ENCODE measurements around the gene PPIF. TPM values are rescaled to one million over a fixed set of nuclear protein-coding genes. Genes with fewer than 3 reads are reported as not detected.

The PPIF gene
- total and polyA plus RNA-seq, 10 donors = 29.2 to 99.3 (median 67.5) TPM

- H3K9me3 ChIP-seq = no peaks in the 10 kb centered on the region
- H3K36me3 ChIP-seq = peaks cover 3 to 100% (median 98%) of the 10 kb centered on the region in 6 donors
- 86 to 95% (median 90%) methylated on average over 8 of the region's 8 CpGs for WGBS, 5 donors
- H3K4me3 ChIP-seq = no peak overlapping the region
- no peak for TF ChIP-seq POLR2A (IDR thresholded peaks at IDR 0.05)
- no peak for TF ChIP-seq POLR2AphosphoS5 (IDR thresholded peaks at IDR 0.05)
- no peak for TF ChIP-seq CTCF (IDR thresholded peaks at IDR 0.05 in 8 of 11, conservative IDR thresholded peaks at IDR 0.05 in 3 of 11)
- intact Hi-C loops (cut with DNase I; ENCODE audit: low total_unique reads) = no loop called here
- H3K27me3 ChIP-seq (replicated peaks in 1 of 7) = no peaks in the 10 kb centered on the region
- H3K27ac ChIP-seq = no peak overlapping the region
- H3K4me1 ChIP-seq = peaks cover 0 to 20% (median 4%) of the 10 kb centered on the region in 6 donors
- DNase-seq = no peak
These were observed 41.8 kb upstream of the PPIF start for GRCh38 chr10:79305515-79305914.

DNA sequence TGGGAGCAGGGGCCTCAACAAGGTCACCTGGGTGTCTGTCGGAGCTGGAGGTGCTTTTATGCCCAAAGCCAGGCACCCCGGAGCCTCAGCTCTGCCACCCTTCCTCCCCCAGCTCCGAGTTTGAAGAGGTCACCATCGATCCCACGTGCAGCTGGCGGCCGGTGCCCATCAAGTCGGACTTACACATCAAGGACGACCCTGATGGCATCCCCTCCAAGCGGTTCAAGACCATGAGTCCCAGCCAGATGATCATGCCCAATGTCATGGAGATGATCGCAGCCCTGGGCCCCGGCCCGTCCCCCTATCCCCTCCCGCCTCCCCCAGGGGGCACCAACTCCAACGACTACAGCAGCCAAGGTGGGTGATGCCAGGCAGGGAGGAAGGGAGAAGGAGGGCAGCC, 41.3 kb upstream of the PPIF start:
- Histone ChIP-seq H3K36me3 (peaks cover 3 to 100% (median 98%) of the 10 kb centered on the region in 6 donors), H3K4me1 (peaks cover 0 to 21% (median 4%) of the 10 kb centered on the region in 6 donors), H3K9me3 (no peaks in the 10 kb centered on the region), H3K27ac (no peak overlapping the region), H3K27me3 (replicated peaks in 1 of 7) (no peaks in the 10 kb centered on the region), H3K4me3 (no peak overlapping the region)
- DNase-seq = no peak
- 84 to 91% (median 91%) methylated on average over 11 to 15 of the region's 15 CpGs for WGBS, 5 donors
- no peak for TF ChIP-seq POLR2A (IDR thresholded peaks at IDR 0.05)
- TF ChIP-seq CTCF (IDR thresholded peaks at IDR 0.05 in 8 of 11, conservative IDR thresholded peaks at IDR 0.05 in 3 of 11) = no peak
- peak in 1 of 3 donors; percentile 36 for TF ChIP-seq POLR2AphosphoS5 (IDR thresholded peaks at IDR 0.05)
- intact Hi-C loops (cut with DNase I; ENCODE audit: low total_unique reads) = no loop called here

DNA sequence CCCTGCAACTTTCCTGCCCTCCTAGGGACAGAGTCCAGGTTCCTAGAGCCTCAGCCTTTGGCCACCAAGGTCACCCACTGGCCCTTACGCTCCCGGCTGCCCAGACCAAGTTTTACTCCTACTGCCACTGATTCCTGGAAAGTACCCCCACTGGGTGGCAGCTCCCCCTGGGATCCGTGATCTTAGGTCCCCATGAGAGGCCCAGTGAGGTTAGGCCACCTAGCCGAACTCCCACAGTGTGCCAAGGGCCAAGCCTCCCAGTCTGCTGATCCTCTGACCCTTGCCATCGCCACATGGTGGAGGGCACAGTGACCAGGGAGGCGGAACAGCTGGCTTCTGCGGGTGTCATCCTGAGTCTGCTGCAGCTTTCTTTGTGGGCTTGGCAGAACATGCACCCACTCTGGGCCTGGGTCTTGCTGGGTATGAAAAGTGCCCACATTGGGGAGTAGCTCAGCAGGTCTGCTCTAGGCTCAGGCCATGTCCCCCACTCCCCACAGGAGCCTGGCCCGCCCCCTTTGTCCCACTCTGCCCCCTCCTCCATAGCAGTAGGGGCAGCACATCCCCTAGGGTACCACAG, 40.5 kb upstream of the PPIF start:
- Histone ChIP-seq H3K4me1 (peaks cover 0 to 21% (median 4%) of the 10 kb centered on the region in 6 donors), H3K27ac (peak overlapping the region in 2 of 8 donors; percentile 5 to 7), H3K27me3 (replicated peaks in 1 of 7) (no peaks in the 10 kb centered on the region), H3K9me3 (no peaks in the 10 kb centered on the region), H3K36me3 (peaks cover 3 to 100% (median 96%) of the 10 kb centered on the region in 6 donors), H3K4me3 (no peak overlapping the region)
- DNase-seq = no peak
- WGBS, 5 donors = 86 to 96% (median 90%) methylated on average over 4 to 8 of the region's 8 CpGs
- peak in 1 of 3 donors; percentile 16 for TF ChIP-seq POLR2AphosphoS5 (IDR thresholded peaks at IDR 0.05)
- no peak for TF ChIP-seq CTCF (IDR thresholded peaks at IDR 0.05 in 8 of 11, conservative IDR thresholded peaks at IDR 0.05 in 3 of 11)
- intact Hi-C loops (cut with DNase I; ENCODE audit: low total_unique reads) = no loop called here

- no peak overlapping the region for H3K4me3 ChIP-seq
- H3K27ac ChIP-seq = peak overlapping the region in 1 of 8 donors; percentile 7
- peaks cover 6 to 100% (median 97%) of the 10 kb centered on the region in 6 donors for H3K36me3 ChIP-seq
- TF ChIP-seq POLR2AphosphoS5 (IDR thresholded peaks at IDR 0.05) (no peak), POLR2A (IDR thresholded peaks at IDR 0.05) (no peak), CTCF (IDR thresholded peaks at IDR 0.05 in 8 of 11, conservative IDR thresholded peaks at IDR 0.05 in 3 of 11) (no peak)
- no peaks in the 10 kb centered on the region for H3K27me3 ChIP-seq (replicated peaks in 1 of 7)
- H3K9me3 ChIP-seq = no peaks in the 10 kb centered on the region
- intact Hi-C loops (cut with DNase I; ENCODE audit: low total_unique reads) = no loop called here
- peaks cover 0 to 21% (median 4%) of the 10 kb centered on the region in 6 donors for H3K4me1 ChIP-seq
- WGBS, 5 donors = 74 to 82% (median 78%) methylated on average over 7 of the region's 7 CpGs
- DNase-seq = no peak
These were observed 39.3 kb upstream of the PPIF start for GRCh38 chr10:79308016-79308415.
